PFSK-1 (cell line): ENCODE results near the gene CRYAB.

ENCODE experiments used
- POLR2AphosphoS5 ChIP-seq: IDR thresholded peaks from 2 replicates; pipeline ENCODE4 v1.6.1; 2012; ENCODE audit warnings: low read depth, mild to moderate bottlenecking, control low read depth, low read length, moderate library complexity
- REST ChIP-seq, 2 experiments: IDR thresholded peaks; 2 replicates each; pipeline versions ENCODE4 v1.6.1 to v1.8.0; 2011 to 2012; ENCODE audit warnings: low read depth in 2 of 2, low read length in 2 of 2, control low read depth in 1 of 2, inconsistent platforms in 1 of 2, mild to moderate bottlenecking in 1 of 2, moderate library complexity in 1 of 2; ENCODE audit not compliant: insufficient read depth in 1 of 2
- SIN3A ChIP-seq: IDR thresholded peaks from 2 replicates; pipeline ENCODE4 v1.6.1; 2012; ENCODE audit warnings: mild to moderate bottlenecking, low read length, moderate library complexity, borderline replicate concordance; ENCODE audit not compliant: insufficient read depth
- TAF1 ChIP-seq: IDR thresholded peaks from 2 replicates; pipeline ENCODE4 v1.6.1; 2012; ENCODE audit warnings: low read length, control low read depth, borderline replicate concordance; ENCODE audit not compliant: insufficient read depth

GRCh38 chr11:111916768-111917167 is 5.2 kb upstream of the CRYAB start:
- no peak for TF ChIP-seq POLR2AphosphoS5
- TF ChIP-seq TAF1 = no peak
- TF ChIP-seq REST (IDR thresholded peaks at IDR 0.05; ENCODE audit: insufficient read depth in 1 of 2, low read depth in 2 of 2, low read length in 2 of 2) = no peak
- TF ChIP-seq SIN3A = no peak
